GM13976 (cell line): ENCODE results near the gene KRTAP3-2.

Experiments
- DNase-seq: peaks from one replicate; pipeline ENCODE4 v3.0.0; 2012; ENCODE audit warnings: low spot score
- CTCF ChIP-seq: IDR thresholded peaks from 2 replicates; pipeline ENCODE4 v1.5.1; 2012; ENCODE audit warnings: borderline replicate concordance, mild to moderate bottlenecking; ENCODE audit not compliant: insufficient read depth; ENCODE audit errors: extremely low read depth, missing control alignments, control extremely low read depth
- in situ Hi-C: fragments of 300-500 bp; cut with MboI; formaldehyde crosslinking; loops from one replicate; pipeline ENCODE4 v1.12.0; 2022; ENCODE audit warnings: low sequenced_read_pairs, mixed read lengths, inconsistent platforms; ENCODE audit not compliant: unreplicated experiment

The KRTAP3-2 gene

GRCh38 chr17:41029633-41030245, 30.0 kb upstream of the KRTAP3-2 start, which contains the start of gene KRTAP1-4:
Gene KRTAP1-4 (minus strand): TSS chr17:41030195. CDS start chr17:41030078, 117 bp downstream.
- no peak for DNase-seq
- no peak for TF ChIP-seq CTCF
- in situ Hi-C loops: no loop called here

- TF ChIP-seq CTCF: no peak
- in situ Hi-C loops: no loop called here
- no peak for DNase-seq
Observed at GRCh38 chr17:41026715-41027471, 27.2 kb upstream of the KRTAP3-2 start, which contains the start of gene KRTAP1-5. Gene KRTAP1-5 (minus strand): TSS chr17:41027208. CDS start chr17:41027155, 53 bp downstream.

- TF ChIP-seq CTCF: no peak
- in situ Hi-C loops: no loop called here
- DNase-seq: no peak
Observed at GRCh38 chr17:41024697-41025096, 25.0 kb upstream of the KRTAP3-2 start.

- TF ChIP-seq CTCF: no peak
- in situ Hi-C loops: no loop called here
- no peak for DNase-seq
Observed at GRCh38 chr17:41020336-41020735, 20.6 kb upstream of the KRTAP3-2 start.

GRCh38 chr17:41019415-41019814, 19.7 kb upstream of the KRTAP3-2 start:
- in situ Hi-C loops: no loop called here
- DNase-seq: no peak
- TF ChIP-seq CTCF: no peak

GRCh38 chr17:41018541-41018940, 18.8 kb upstream of the KRTAP3-2 start:
- DNase-seq: no peak
- in situ Hi-C loops: no loop called here
- TF ChIP-seq CTCF: no peak
